ENCODE data around the gene CPNE7. TPM values are rescaled to one million over a fixed set of nuclear protein-coding genes. Genes with fewer than 3 reads are reported as not detected.
A peak's percentile ranks its signal among the peaks of the same experiment; 100 is the strongest.

Gene CPNE7
- total RNA-seq, 1 experiment from 2014 or later = 40.4 TPM

- peaks cover 40% of the 10 kb centered on the region for H3K4me1 ChIP-seq
- H3K27me3 Mint-ChIP-seq (ENCODE audit: insufficient read depth, unreplicated experiment) = no peaks in the 10 kb centered on the region
- H3K4me1 Mint-ChIP-seq (ENCODE audit: low read depth, unreplicated experiment) = peaks cover 33% of the 10 kb centered on the region
- no peaks in the 10 kb centered on the region for H3K9me3 ChIP-seq
- no TSS peak for BruUV-seq (replicated peaks)
- CTCF ChIA-PET = no interaction called here
- intact Hi-C loops (cut with micrococcal nuclease; ENCODE audit: unreplicated experiment) = no loop called here
- H3K4me3 Mint-ChIP-seq (ENCODE audit: unreplicated experiment) = peak within 1 kb of the TSS; percentile 98
- H3K36me3 ChIP-seq (ENCODE audit: control insufficient read depth, insufficient read depth, low read length) = peaks cover 20% of the 10 kb centered on the region
- H3K27ac Mint-ChIP-seq (ENCODE audit: unreplicated experiment) = peak within 1 kb of the TSS; percentile 99
- no peaks in the 10 kb centered on the region for H3K27me3 ChIP-seq (replicated peaks; ENCODE audit: control insufficient read depth, insufficient read depth, low read length)
- peak; percentile 96 to 97 for DNase-seq
- H3K4me3 ChIP-seq (ENCODE audit: low read depth, low read length) = peak within 1 kb of the TSS; percentile 93
- no peaks in the 10 kb centered on the region for H3K9me3 Mint-ChIP-seq (ENCODE audit: unreplicated experiment)
- H3K36me3 Mint-ChIP-seq (ENCODE audit: insufficient read depth, unreplicated experiment) = peaks cover 89% of the 10 kb centered on the region
- POLR2A ChIA-PET = interaction anchor here (0.7 kb wide), 1 partner anchor 126 kb away, joined by 5 read pairs; no protein-coding TSS in a partner anchor
- no peak for TF ChIP-seq CTCF (IDR thresholded peaks at IDR 0.05; ENCODE audit: insufficient read depth in 1 of 2, low read depth in 1 of 2, low read length in 1 of 2, severe bottlenecking in 1 of 2, unreplicated experiment in 1 of 2)
Observed at GRCh38 chr16:89560378-89561141, 15.0 kb upstream of the CPNE7 start, which contains the start of gene RPL13. Gene RPL13, plus strand, starts transcription at chr16:89560682. Its CDS starts 278 bp downstream, at chr16:89560960.

- ChIA-PET POLR2A (interaction anchor here (0.5 to 0.7 kb wide), 2 partner anchors 72 to 125 kb away, joined by 5 to 8 read pairs; no protein-coding TSS in a partner anchor), CTCF (no interaction called here)
- H3K36me3 Mint-ChIP-seq (ENCODE audit: insufficient read depth, unreplicated experiment) = peaks cover 92% of the 10 kb centered on the region
- no peaks in the 10 kb centered on the region for H3K27me3 ChIP-seq (replicated peaks; ENCODE audit: control insufficient read depth, insufficient read depth, low read length)
- no peak for DNase-seq
- intact Hi-C loops (cut with micrococcal nuclease; ENCODE audit: unreplicated experiment) = no loop called here
- peak overlapping the region; percentile 93 for H3K4me3 ChIP-seq (ENCODE audit: low read depth, low read length)
- peaks cover 40% of the 10 kb centered on the region for H3K4me1 ChIP-seq
- no peaks in the 10 kb centered on the region for H3K9me3 Mint-ChIP-seq (ENCODE audit: unreplicated experiment)
- peak overlapping the region; percentile 83 for H3K27ac Mint-ChIP-seq (ENCODE audit: unreplicated experiment)
- H3K36me3 ChIP-seq (ENCODE audit: control insufficient read depth, insufficient read depth, low read length) = peaks cover 20% of the 10 kb centered on the region
- BruUV-seq (replicated peaks) = no TSS peak
- TF ChIP-seq CTCF (IDR thresholded peaks at IDR 0.05; ENCODE audit: insufficient read depth in 1 of 2, low read depth in 1 of 2, low read length in 1 of 2, severe bottlenecking in 1 of 2, unreplicated experiment in 1 of 2) = no peak
- H3K27me3 Mint-ChIP-seq (ENCODE audit: insufficient read depth, unreplicated experiment) = no peaks in the 10 kb centered on the region
- peak overlapping the region; percentile 98 for H3K4me3 Mint-ChIP-seq (ENCODE audit: unreplicated experiment)
- H3K4me1 Mint-ChIP-seq (ENCODE audit: low read depth, unreplicated experiment) = peaks cover 34% of the 10 kb centered on the region
- no peaks in the 10 kb centered on the region for H3K9me3 ChIP-seq
Observed at GRCh38 chr16:89561142-89561883, 14.2 kb upstream of the CPNE7 start.

- BruUV-seq (replicated peaks) = TSS peak; percentile 40
- DNase-seq = no peak
- Mint-ChIP-seq H3K27ac (ENCODE audit: unreplicated experiment) (peak overlapping the region; percentile 83), H3K4me3 (ENCODE audit: unreplicated experiment) (peak overlapping the region; percentile 98), H3K4me1 (ENCODE audit: low read depth, unreplicated experiment) (peaks cover 34% of the 10 kb centered on the region), H3K9me3 (ENCODE audit: unreplicated experiment) (no peaks in the 10 kb centered on the region), H3K27me3 (ENCODE audit: insufficient read depth, unreplicated experiment) (no peaks in the 10 kb centered on the region), H3K36me3 (ENCODE audit: insufficient read depth, unreplicated experiment) (peaks cover 94% of the 10 kb centered on the region)
- no peak for TF ChIP-seq CTCF (IDR thresholded peaks at IDR 0.05; ENCODE audit: insufficient read depth in 1 of 2, low read depth in 1 of 2, low read length in 1 of 2, severe bottlenecking in 1 of 2, unreplicated experiment in 1 of 2)
- peaks cover 20% of the 10 kb centered on the region for H3K36me3 ChIP-seq (ENCODE audit: control insufficient read depth, insufficient read depth, low read length)
- intact Hi-C loops (cut with micrococcal nuclease; ENCODE audit: unreplicated experiment) = no loop called here
- no peaks in the 10 kb centered on the region for H3K9me3 ChIP-seq
- H3K4me1 ChIP-seq = peaks cover 40% of the 10 kb centered on the region
- ChIA-PET CTCF (no interaction called here), POLR2A (no interaction called here)
- peak overlapping the region; percentile 93 for H3K4me3 ChIP-seq (ENCODE audit: low read depth, low read length)
- no peaks in the 10 kb centered on the region for H3K27me3 ChIP-seq (replicated peaks; ENCODE audit: control insufficient read depth, insufficient read depth, low read length)
Observed at GRCh38 chr16:89561884-89562599, 13.5 kb upstream of the CPNE7 start.

Measured in Caco-2 (cell line).